ENCODE measurements around the gene SLC23A1.
A peak's percentile ranks its signal among the peaks of the same experiment; 100 is the strongest.
"Not testable (repeated sequence)": the region's sequence is repeated elsewhere in the genome, so short reads cannot be mapped to it uniquely, and the experiment has no call there.

SLC23A1 gene

DNA sequence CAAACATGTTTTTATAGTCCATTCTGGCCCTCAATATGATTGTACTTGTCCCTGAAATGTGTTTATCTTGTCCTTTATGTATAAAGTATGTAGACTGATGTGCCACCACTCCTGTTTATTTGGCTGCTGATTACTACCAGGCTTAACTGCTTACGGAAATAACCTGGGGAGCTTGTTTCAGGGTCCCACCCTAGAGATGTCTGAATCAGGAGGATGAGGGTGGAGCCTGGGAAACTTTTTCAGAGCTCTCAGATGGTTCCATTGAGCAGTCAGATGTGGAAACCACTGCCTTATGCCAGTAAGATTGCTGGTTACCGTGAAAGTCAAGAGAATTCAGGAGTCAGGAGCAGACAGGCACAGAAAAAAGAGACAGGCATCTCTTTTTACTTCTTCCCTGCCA lies 19.2 kb downstream of the SLC23A1 start:
- Histone ChIP-seq H3K4me1 (ENCODE audit: control insufficient read depth, insufficient read depth, low read length, unreplicated experiment) (peaks cover 19% of the 10 kb centered on the region), H3K27ac (ENCODE audit: low read depth, low read length) (no peak overlapping the region), H2AFZ (ENCODE audit: low read length, unreplicated experiment) (no peak overlapping the region), H3K79me2 (ENCODE audit: control insufficient read depth, insufficient read depth, low read length, unreplicated experiment) (peaks cover 45% of the 10 kb centered on the region), H3K4me3 (ENCODE audit: low read depth, low read length) (no peak overlapping the region), H3K36me3 (ENCODE audit: insufficient read depth, low read length) (peaks cover 25% of the 10 kb centered on the region), H3K27me3 (ENCODE audit: insufficient read depth, low read length) (no peaks in the 10 kb centered on the region)

DNA sequence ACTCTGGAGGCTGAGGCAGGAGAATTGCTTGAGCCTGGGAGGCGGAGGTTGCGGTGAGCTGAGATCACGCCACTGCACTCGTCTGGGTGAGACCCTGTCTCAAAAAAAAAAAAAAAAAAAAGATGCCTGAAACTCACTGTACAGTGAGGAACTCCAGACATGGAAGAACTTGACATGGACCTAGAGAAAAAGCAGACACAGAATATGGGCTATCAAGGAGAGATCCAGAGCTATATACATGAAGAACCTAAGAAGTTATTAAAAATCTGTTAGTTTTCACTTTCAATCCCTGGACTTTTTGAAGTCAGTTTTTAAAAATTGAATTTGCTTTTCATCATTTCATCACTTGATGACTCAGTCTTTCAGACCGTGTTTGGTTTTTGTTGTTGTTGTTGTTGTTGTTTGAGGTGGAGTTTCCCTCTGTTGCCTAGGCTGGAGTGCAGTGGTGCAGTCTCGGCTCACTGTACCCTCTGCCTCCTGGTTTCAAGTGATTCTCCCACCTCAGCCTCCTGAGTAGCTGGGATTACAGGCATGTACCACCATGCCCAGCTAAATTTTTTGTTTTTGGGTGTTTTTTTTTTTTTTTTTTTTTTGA lies 21.2 kb downstream of the SLC23A1 start:
- Histone ChIP-seq H3K27ac (ENCODE audit: low read depth, low read length) (no peak overlapping the region), H3K79me2 (ENCODE audit: control insufficient read depth, insufficient read depth, low read length, unreplicated experiment) (peaks cover 62% of the 10 kb centered on the region), H2AFZ (ENCODE audit: low read length, unreplicated experiment) (no peak overlapping the region), H3K27me3 (ENCODE audit: insufficient read depth, low read length) (no peaks in the 10 kb centered on the region), H3K4me1 (ENCODE audit: control insufficient read depth, insufficient read depth, low read length, unreplicated experiment) (peaks cover 20% of the 10 kb centered on the region), H3K36me3 (ENCODE audit: insufficient read depth, low read length) (peaks cover 17% of the 10 kb centered on the region), H3K4me3 (ENCODE audit: low read depth, low read length) (no peak overlapping the region)

DNA sequence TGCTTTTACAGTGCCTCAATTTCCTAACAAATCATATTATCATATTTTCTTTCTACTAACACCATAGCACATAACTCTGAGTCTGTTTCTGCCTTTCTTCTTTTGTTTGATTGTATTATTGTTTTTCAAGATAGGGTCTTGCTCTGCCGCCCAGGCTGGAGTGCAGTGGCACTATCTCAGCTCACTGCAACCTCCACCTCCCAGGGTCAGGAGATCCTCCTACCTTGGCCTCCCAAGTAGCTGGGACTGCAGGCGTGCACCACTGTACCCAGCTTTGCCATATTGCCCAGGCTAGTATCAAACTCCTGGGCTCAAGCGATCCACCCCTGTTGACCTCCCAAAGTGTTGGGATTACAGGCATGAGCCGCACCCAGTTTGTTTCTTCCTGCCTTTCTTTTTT lies 22.7 kb downstream of the SLC23A1 start:
- Histone ChIP-seq H2AFZ (ENCODE audit: low read length, unreplicated experiment) (no peak overlapping the region), H3K27me3 (ENCODE audit: insufficient read depth, low read length) (no peaks in the 10 kb centered on the region), H3K4me3 (ENCODE audit: low read depth, low read length) (no peak overlapping the region), H3K36me3 (ENCODE audit: insufficient read depth, low read length) (peaks cover 17% of the 10 kb centered on the region), H3K4me1 (ENCODE audit: control insufficient read depth, insufficient read depth, low read length, unreplicated experiment) (peaks cover 20% of the 10 kb centered on the region), H3K79me2 (ENCODE audit: control insufficient read depth, insufficient read depth, low read length, unreplicated experiment) (peaks cover 72% of the 10 kb centered on the region), H3K27ac (ENCODE audit: low read depth, low read length) (no peak overlapping the region)

DNA sequence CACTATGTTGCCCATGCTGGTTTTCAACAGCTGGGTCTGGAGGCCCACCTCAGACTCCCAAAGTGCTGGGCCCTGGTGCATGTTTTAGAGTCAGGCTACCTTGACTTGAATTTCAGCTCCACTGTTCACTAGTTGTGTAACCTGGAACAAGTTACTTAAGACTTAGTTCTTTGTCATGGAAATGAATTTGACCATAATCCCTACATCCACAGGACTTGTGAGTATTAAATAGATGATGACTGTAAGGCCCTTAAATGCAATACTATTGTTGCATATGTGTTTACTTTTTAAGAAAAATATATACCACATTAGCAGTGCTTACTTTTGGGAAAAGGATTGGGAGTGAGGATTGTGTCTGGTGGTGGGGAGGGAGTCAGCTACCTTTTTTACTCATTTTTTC lies 25.0 kb downstream of the SLC23A1 start:
- H2AFZ ChIP-seq (ENCODE audit: low read length, unreplicated experiment), result no peak overlapping the region
- peaks cover 20% of the 10 kb centered on the region for H3K4me1 ChIP-seq (ENCODE audit: control insufficient read depth, insufficient read depth, low read length, unreplicated experiment)
- H3K4me3 ChIP-seq (ENCODE audit: low read depth, low read length), result no peak overlapping the region
- H3K27me3 ChIP-seq (ENCODE audit: insufficient read depth, low read length), result no peaks in the 10 kb centered on the region
- H3K27ac ChIP-seq (ENCODE audit: low read depth, low read length), result no peak overlapping the region
- peaks cover 7% of the 10 kb centered on the region; the same call in 1 of the 2 replicates for H3K36me3 ChIP-seq (ENCODE audit: insufficient read depth, low read length)
- H3K79me2 ChIP-seq (ENCODE audit: control insufficient read depth, insufficient read depth, low read length, unreplicated experiment), result peaks cover 79% of the 10 kb centered on the region

DNA sequence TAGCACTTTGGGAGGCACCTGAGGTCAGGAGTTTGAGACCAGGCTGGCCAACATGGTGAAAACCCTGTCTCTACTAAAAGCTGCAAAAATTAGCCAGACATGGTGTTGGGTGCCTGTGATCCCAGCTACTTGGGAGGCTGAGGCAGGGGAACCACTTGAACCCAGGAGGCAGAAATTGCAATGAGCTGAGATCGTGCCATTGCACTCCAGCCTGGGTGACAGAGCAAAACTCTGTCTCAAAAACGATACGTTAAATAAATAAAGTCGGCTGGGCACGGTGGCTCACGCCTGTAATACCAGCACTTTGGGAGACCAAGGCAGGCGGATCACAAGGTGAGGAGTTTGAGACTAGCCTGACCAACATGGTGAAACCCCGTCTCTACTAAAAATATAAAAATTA lies 27.2 kb downstream of the SLC23A1 start:
- not testable (repeated sequence) for H3K36me3 ChIP-seq (ENCODE audit: insufficient read depth, low read length); H3K4me3 ChIP-seq (ENCODE audit: low read depth, low read length); H3K27ac ChIP-seq (ENCODE audit: low read depth, low read length); H3K27me3 ChIP-seq (ENCODE audit: insufficient read depth, low read length); H2AFZ ChIP-seq (ENCODE audit: low read length, unreplicated experiment)
- H3K4me1 ChIP-seq (ENCODE audit: control insufficient read depth, insufficient read depth, low read length, unreplicated experiment), result peaks cover 15% of the 10 kb centered on the region
- H3K79me2 ChIP-seq (ENCODE audit: control insufficient read depth, insufficient read depth, low read length, unreplicated experiment), result peaks cover 80% of the 10 kb centered on the region

DNA sequence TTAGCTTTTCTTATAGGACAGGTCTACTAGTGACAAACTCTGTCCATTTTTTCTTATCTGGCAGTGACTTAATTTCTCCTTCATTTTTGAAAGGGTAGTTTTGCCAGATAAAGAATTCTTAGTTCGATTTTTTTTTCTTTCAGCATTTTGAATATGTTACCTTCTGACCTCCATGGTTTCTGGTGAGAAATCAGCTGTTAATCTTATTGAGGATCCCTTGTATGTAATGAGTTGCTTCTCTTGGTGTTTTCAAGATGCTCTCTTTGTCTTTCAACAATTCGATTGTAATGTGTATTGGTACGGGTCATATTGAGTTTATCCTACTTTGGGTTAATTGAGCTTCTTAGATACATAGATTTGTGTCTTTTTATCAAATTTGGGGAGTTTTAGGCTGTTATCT lies 28.9 kb downstream of the SLC23A1 start:
- peaks cover 78% of the 10 kb centered on the region for H3K79me2 ChIP-seq (ENCODE audit: control insufficient read depth, insufficient read depth, low read length, unreplicated experiment)
- peaks cover 7% of the 10 kb centered on the region; the same call in 1 of the 2 replicates for H3K36me3 ChIP-seq (ENCODE audit: insufficient read depth, low read length)
- H2AFZ ChIP-seq (ENCODE audit: low read length, unreplicated experiment), result no peak overlapping the region
- no peak overlapping the region for H3K4me3 ChIP-seq (ENCODE audit: low read depth, low read length)
- no peak overlapping the region for H3K27ac ChIP-seq (ENCODE audit: low read depth, low read length)
- no peaks in the 10 kb centered on the region for H3K27me3 ChIP-seq (ENCODE audit: insufficient read depth, low read length)
- peaks cover 6% of the 10 kb centered on the region for H3K4me1 ChIP-seq (ENCODE audit: control insufficient read depth, insufficient read depth, low read length, unreplicated experiment)

DNA sequence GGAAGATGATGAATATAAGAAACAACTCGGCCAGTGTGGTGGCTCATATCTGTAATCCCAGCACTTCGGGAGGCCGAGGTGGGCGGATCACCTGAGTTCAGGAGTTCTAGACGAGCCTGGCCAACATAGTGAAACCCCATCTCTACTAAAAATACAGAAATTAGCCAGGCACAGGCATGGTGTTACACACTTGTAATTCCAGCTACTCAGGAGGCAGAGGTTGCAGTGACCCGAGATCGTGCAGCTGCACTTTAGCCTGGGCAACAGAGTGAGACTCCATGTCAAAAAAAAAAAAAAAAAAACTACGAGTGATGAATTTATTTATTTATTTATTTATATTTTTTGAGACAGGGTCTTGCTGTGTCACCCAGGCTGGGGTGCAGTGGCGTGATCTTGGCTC lies 35.2 kb downstream of the SLC23A1 start:
- H3K79me2 ChIP-seq (ENCODE audit: control insufficient read depth, insufficient read depth, low read length, unreplicated experiment), result peaks cover 86% of the 10 kb centered on the region
- not testable (repeated sequence) for H2AFZ ChIP-seq (ENCODE audit: low read length, unreplicated experiment); H3K36me3 ChIP-seq (ENCODE audit: insufficient read depth, low read length); H3K27ac ChIP-seq (ENCODE audit: low read depth, low read length); H3K27me3 ChIP-seq (ENCODE audit: insufficient read depth, low read length); H3K4me3 ChIP-seq (ENCODE audit: low read depth, low read length)
- peaks cover 16% of the 10 kb centered on the region for H3K4me1 ChIP-seq (ENCODE audit: control insufficient read depth, insufficient read depth, low read length, unreplicated experiment)

DNA sequence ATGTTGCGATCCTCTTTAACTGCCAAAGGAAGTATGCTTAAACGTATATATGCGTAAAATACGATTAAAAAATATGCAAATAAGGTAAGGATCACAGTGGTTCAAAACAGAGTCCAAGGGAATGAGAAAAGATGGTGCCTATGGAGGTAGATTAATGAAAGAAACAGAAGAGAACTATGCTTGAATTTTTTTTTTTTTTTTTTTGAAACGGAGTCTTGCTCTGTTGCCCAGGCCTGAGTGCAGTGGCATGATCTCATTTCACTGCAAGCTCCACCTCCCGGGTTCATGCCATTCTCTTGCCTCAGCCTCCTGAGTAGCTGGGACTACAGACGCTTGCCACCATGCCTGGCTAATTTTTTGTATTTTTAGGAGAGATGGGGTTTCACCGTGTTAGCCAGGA lies 37.7 kb downstream of the SLC23A1 start:
- Histone ChIP-seq H3K4me1 (ENCODE audit: control insufficient read depth, insufficient read depth, low read length, unreplicated experiment) (peaks cover 22% of the 10 kb centered on the region), H3K79me2 (ENCODE audit: control insufficient read depth, insufficient read depth, low read length, unreplicated experiment) (peaks cover 78% of the 10 kb centered on the region)
- H3K27me3 ChIP-seq (ENCODE audit: insufficient read depth, low read length); H3K4me3 ChIP-seq (ENCODE audit: low read depth, low read length); H3K27ac ChIP-seq (ENCODE audit: low read depth, low read length); H2AFZ ChIP-seq (ENCODE audit: low read length, unreplicated experiment); H3K36me3 ChIP-seq (ENCODE audit: insufficient read depth, low read length): not testable (repeated sequence)

DNA sequence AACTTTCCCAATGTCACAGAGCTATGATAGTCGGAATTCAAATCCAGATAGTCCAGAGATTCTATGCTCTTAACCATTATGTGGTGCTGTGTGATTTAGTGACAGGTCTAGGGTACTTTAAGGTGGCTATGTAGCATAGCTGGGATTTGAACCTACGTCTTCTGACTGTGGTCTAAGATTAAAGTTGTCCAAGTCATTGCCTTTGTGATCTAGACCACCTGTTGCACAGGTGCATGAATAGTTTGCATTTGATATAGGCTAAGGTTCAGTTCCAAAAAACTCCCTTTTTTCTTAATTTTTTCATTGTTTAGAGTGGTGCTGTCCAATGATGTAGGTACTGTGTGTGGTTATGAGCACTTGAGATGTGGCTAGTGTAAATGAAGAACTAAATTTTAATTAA lies 38.9 kb downstream of the SLC23A1 start:
- Histone ChIP-seq H2AFZ (ENCODE audit: low read length, unreplicated experiment) (no peak overlapping the region), H3K79me2 (ENCODE audit: control insufficient read depth, insufficient read depth, low read length, unreplicated experiment) (peaks cover 68% of the 10 kb centered on the region), H3K4me1 (ENCODE audit: control insufficient read depth, insufficient read depth, low read length, unreplicated experiment) (peaks cover 22% of the 10 kb centered on the region), H3K27me3 (ENCODE audit: insufficient read depth, low read length) (no peaks in the 10 kb centered on the region), H3K4me3 (ENCODE audit: low read depth, low read length) (peak overlapping the region; percentile 49), H3K27ac (ENCODE audit: low read depth, low read length) (no peak overlapping the region), H3K36me3 (ENCODE audit: insufficient read depth, low read length) (peaks cover 10% of the 10 kb centered on the region; the same call in 1 of the 2 replicates)

DNA sequence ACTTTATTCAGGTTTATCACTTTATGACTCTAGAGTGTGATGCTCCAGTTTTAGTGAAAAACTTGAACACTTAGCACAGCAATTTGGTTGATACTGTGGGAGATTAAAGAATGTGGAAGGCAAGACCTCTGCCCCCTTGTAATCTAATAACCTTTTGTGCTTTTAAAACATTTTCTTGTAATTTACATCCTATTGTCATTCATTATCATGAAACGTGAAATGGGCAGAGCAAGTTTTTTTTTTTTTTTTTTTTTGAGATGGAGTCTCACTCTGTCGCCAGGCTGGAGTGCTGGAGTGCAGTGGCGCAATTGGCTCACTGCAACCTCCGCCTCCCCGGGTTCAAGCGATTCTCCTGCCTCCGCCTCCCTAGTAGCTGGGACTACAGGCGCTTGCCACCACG lies 39.6 kb downstream of the SLC23A1 start:
- Histone ChIP-seq H3K4me1 (ENCODE audit: control insufficient read depth, insufficient read depth, low read length, unreplicated experiment) (peaks cover 22% of the 10 kb centered on the region), H3K36me3 (ENCODE audit: insufficient read depth, low read length) (peaks cover 10% of the 10 kb centered on the region; the same call in 1 of the 2 replicates), H3K4me3 (ENCODE audit: low read depth, low read length) (peak overlapping the region; percentile 86), H2AFZ (ENCODE audit: low read length, unreplicated experiment) (no peak overlapping the region), H3K27ac (ENCODE audit: low read depth, low read length) (no peak overlapping the region), H3K79me2 (ENCODE audit: control insufficient read depth, insufficient read depth, low read length, unreplicated experiment) (peaks cover 63% of the 10 kb centered on the region), H3K27me3 (ENCODE audit: insufficient read depth, low read length) (no peaks in the 10 kb centered on the region)

DNA sequence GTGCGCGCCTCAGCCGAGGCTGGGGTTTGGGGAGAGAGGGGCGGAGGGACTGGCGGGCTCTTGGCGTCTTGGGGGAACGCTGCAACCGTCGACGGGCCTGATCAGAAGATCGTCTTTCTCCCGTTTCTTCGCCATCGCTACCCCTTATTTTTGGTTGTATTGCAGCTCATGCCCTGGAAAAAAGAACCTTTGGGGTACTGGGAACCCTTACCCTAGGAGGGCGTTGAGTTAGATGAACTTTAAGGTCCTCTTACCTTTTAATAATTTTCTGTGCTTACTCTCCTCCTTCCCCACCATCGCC lies 40.7 kb downstream of the SLC23A1 start:
- peaks cover 10% of the 10 kb centered on the region; the same call in 1 of the 2 replicates for H3K36me3 ChIP-seq (ENCODE audit: insufficient read depth, low read length)
- H3K4me1 ChIP-seq (ENCODE audit: control insufficient read depth, insufficient read depth, low read length, unreplicated experiment), result peaks cover 22% of the 10 kb centered on the region
- H2AFZ ChIP-seq (ENCODE audit: low read length, unreplicated experiment), result no peak overlapping the region
- peak overlapping the region; percentile 86 for H3K4me3 ChIP-seq (ENCODE audit: low read depth, low read length)
- peak overlapping the region; percentile 95 for H3K27ac ChIP-seq (ENCODE audit: low read depth, low read length)
- peaks cover 56% of the 10 kb centered on the region for H3K79me2 ChIP-seq (ENCODE audit: control insufficient read depth, insufficient read depth, low read length, unreplicated experiment)
- H3K27me3 ChIP-seq (ENCODE audit: insufficient read depth, low read length), result no peaks in the 10 kb centered on the region

Measured in ACC112 (cell line).